Raji (cell line): ENCODE measurements around the gene FRMD4A.

Experiments
- POLR2A ChIP-seq: IDR thresholded peaks from 2 replicates; pipeline ENCODE4 v1.6.1; 2011; ENCODE audit warnings: low read depth, low read length, control low read depth; ENCODE audit not compliant: insufficient read depth

FRMD4A gene

GRCh38 chr10:13880760-13881159, 450.0 kb downstream of the FRMD4A start:
- TF ChIP-seq POLR2A: no peak

GRCh38 chr10:13877154-13877909, 453.4 kb downstream of the FRMD4A start:
- no peak for TF ChIP-seq POLR2A

GRCh38 chr10:13873196-13873595, 457.5 kb downstream of the FRMD4A start:
- no peak for TF ChIP-seq POLR2A

GRCh38 chr10:13872411-13872810, 458.3 kb downstream of the FRMD4A start:
- TF ChIP-seq POLR2A: no peak

GRCh38 chr10:13871776-13872175, 458.9 kb downstream of the FRMD4A start:
- TF ChIP-seq POLR2A: no peak

GRCh38 chr10:13871011-13871410, 459.7 kb downstream of the FRMD4A start:
- no peak for TF ChIP-seq POLR2A

- no peak for TF ChIP-seq POLR2A
Measured at GRCh38 chr10:13869295-13869664, 461.4 kb downstream of the FRMD4A start.

GRCh38 chr10:13868528-13869294, 462.0 kb downstream of the FRMD4A start:
- TF ChIP-seq POLR2A: no peak

- no peak for TF ChIP-seq POLR2A
Measured at GRCh38 chr10:13867822-13868221, 462.9 kb downstream of the FRMD4A start.

GRCh38 chr10:13865758-13866491, 464.8 kb downstream of the FRMD4A start:
- no peak for TF ChIP-seq POLR2A

GRCh38 chr10:13862546-13863233, 468.0 kb downstream of the FRMD4A start:
- no peak for TF ChIP-seq POLR2A

- no peak for TF ChIP-seq POLR2A
Measured at GRCh38 chr10:13860886-13861285, 469.8 kb downstream of the FRMD4A start.

GRCh38 chr10:13859979-13860654, 470.6 kb downstream of the FRMD4A start:
- no peak for TF ChIP-seq POLR2A

GRCh38 chr10:13858709-13859108, 472.0 kb downstream of the FRMD4A start:
- no peak for TF ChIP-seq POLR2A

- no peak for TF ChIP-seq POLR2A
Measured at GRCh38 chr10:13857451-13857850, 473.3 kb downstream of the FRMD4A start.
